GM18499 (cell line): Measurements from ENCODE around the gene CLDN19.
A peak's percentile ranks its signal among the peaks of the same experiment; 100 is the strongest.

Source experiments
- ATAC-seq: cut with Tn5 transposase; IDR thresholded peaks from one replicate; pipeline ENCODE4 v1.9.1; 2021; ENCODE audit warnings: moderate number of reproducible peaks; ENCODE audit not compliant: insufficient read depth, unreplicated experiment

CLDN19 gene

GRCh38 chr1:42739753-42740700, at the start of gene CLDN19:
CLDN19 (minus strand) TSS chr1:42740236; CDS start chr1:42740063, 173 bp downstream.
- ATAC-seq: no peak

- ATAC-seq: no peak
Measured at GRCh38 chr1:42788021-42788420, 48.0 kb upstream of the CLDN19 start.

GRCh38 chr1:42786097-42786496, 46.1 kb upstream of the CLDN19 start:
- ATAC-seq: no peak

- no peak for ATAC-seq
Measured at GRCh38 chr1:42784946-42785693, 45.1 kb upstream of the CLDN19 start, which contains the start of gene TMEM269. TMEM269 (plus strand) TSS chr1:42784991; CDS start chr1:42789894, 4,903 bp downstream.

GRCh38 chr1:42784547-42784945, 44.5 kb upstream of the CLDN19 start:
- no peak for ATAC-seq

- ATAC-seq: no peak
Measured at GRCh38 chr1:42783092-42783491, 43.1 kb upstream of the CLDN19 start.

- no peak for ATAC-seq
Measured at GRCh38 chr1:42780176-42780575, 40.1 kb upstream of the CLDN19 start.

- ATAC-seq: no peak
Measured at GRCh38 chr1:42779725-42780124, 39.7 kb upstream of the CLDN19 start.

- no peak for ATAC-seq
Measured at GRCh38 chr1:42777852-42778251, 37.8 kb upstream of the CLDN19 start.

GRCh38 chr1:42776502-42776901, 36.5 kb upstream of the CLDN19 start:
- no peak for ATAC-seq

- ATAC-seq: no peak
Measured at GRCh38 chr1:42774928-42775526, 35.0 kb upstream of the CLDN19 start.

- ATAC-seq: no peak
Measured at GRCh38 chr1:42773420-42773819, 33.4 kb upstream of the CLDN19 start.

GRCh38 chr1:42769811-42770210, 29.8 kb upstream of the CLDN19 start:
- no peak for ATAC-seq

- no peak for ATAC-seq
Measured at GRCh38 chr1:42768172-42768571, 28.1 kb upstream of the CLDN19 start.

- no peak for ATAC-seq
Measured at GRCh38 chr1:42767510-42768000, 27.5 kb upstream of the CLDN19 start.

- peak; percentile 64 for ATAC-seq
Measured at GRCh38 chr1:42766741-42767509, 26.9 kb upstream of the CLDN19 start, which contains the start of the genes C1orf50 and P3H1. C1orf50 (plus strand) TSS chr1:42767249; CDS start chr1:42767312, 63 bp downstream. P3H1 (minus strand) TSS chr1:42767028; CDS start chr1:42766971, 57 bp downstream.

- peak; percentile 2 for ATAC-seq
Measured at GRCh38 chr1:42765832-42766740, 26.1 kb upstream of the CLDN19 start.

- ATAC-seq: no peak
Measured at GRCh38 chr1:42765269-42765668, 25.2 kb upstream of the CLDN19 start.

- ATAC-seq: no peak
Measured at GRCh38 chr1:42762269-42762668, 22.2 kb upstream of the CLDN19 start.
